Prostate gland (tissue), 2 donors: Measurements from ENCODE around the gene ZFHX3. TPM values are rescaled to one million over a fixed set of nuclear protein-coding genes. Genes with fewer than 3 reads are reported as not detected.

Experiments used
- DNase-seq: peaks from one replicate; pipeline ENCODE4 v3.0.0-alpha.2; 2019; ENCODE audit warnings: low spot score
- H3K27ac ChIP-seq, 2 donors: fragments of 200-600 bp; sonication (generic); 2 replicates each; pipeline ENCODE4 v1.5.1; 2017 to 2019
- H3K27me3 ChIP-seq: fragments of 200-600 bp; sonication (generic); replicated peaks from 2 replicates; pipeline ENCODE4 v1.5.1; 2019; ENCODE audit not compliant: insufficient read depth
- H3K36me3 ChIP-seq, 2 donors: fragments of 200-600 bp; sonication (generic); 1 replicate in 1 of 2; 2 replicates in 1 of 2; pipeline versions ENCODE4 v1.5.1 to v1.8.1; 2017 to 2019
- H3K4me1 ChIP-seq: fragments of 200-600 bp; sonication (generic); replicated peaks from 2 replicates; pipeline ENCODE4 v1.5.1; 2019
- H3K4me3 ChIP-seq, 2 donors: fragments of 200-600 bp; sonication (generic); 2 replicates each; pipeline ENCODE4 v1.5.1; 2017 to 2019
- H3K9me3 ChIP-seq: fragments of 200-600 bp; sonication (generic); 2 replicates; pipeline ENCODE4 v1.5.1; 2017
- CTCF ChIP-seq, 4 experiments: fragments of 200-600 bp in 2 of 4; fragments of 450-650 bp in 2 of 4; sonication (generic) in 2 of 4; IDR thresholded peaks; 1 replicate in 3 of 4; 2 replicates in 1 of 4; pipeline ENCODE4 v1.5.1; 2016 to 2019; ENCODE audit warnings: antibody characterized with exemption in 4 of 4, mild to moderate bottlenecking in 2 of 4, moderate library complexity in 2 of 4
- POLR2A ChIP-seq: fragments of 450-650 bp; IDR thresholded peaks from one replicate; pipeline ENCODE4 v1.6.1; 2016; ENCODE audit warnings: antibody characterized with exemption, mild to moderate bottlenecking
- POLR2AphosphoS5 ChIP-seq: sonication (generic); formaldehyde crosslinking; IDR thresholded peaks from one replicate; pipeline ENCODE4 v1.6.1; 2017; ENCODE audit warnings: antibody characterized with exemption
- WGBS: methylation state at CpG from one replicate; pipeline ENCODE4 v1.1.5; 2018; 5-methylcytosine and 5-hydroxymethylcytosine counted together
- intact Hi-C: fragments of 100-400 bp; cut with DNase I; formaldehyde crosslinking; loops from one replicate; pipeline ENCODE4 v1.14.2; 2022
- total RNA-seq, 2 donors: library from RNA; depleted of rRNA; stranded (reverse); fragments of >200 nt; gene quantifications; one replicate each; pipeline ENCODE4 v1.1.0, GENCODE V29; 2016

Gene ZFHX3
- total RNA-seq, 2 donors from 2014 or later: 51.1 to 53.9 TPM

GRCh38 chr16:72846594-72846993 lies 201.3 kb downstream of the ZFHX3 start:
- WGBS: 78% methylated on average over 8 of the region's 8 CpGs
- Histone ChIP-seq H3K4me1 (peaks cover 22% of the 10 kb centered on the region), H3K9me3 (no peaks in the 10 kb centered on the region), H3K27ac (no peak overlapping the region), H3K36me3 (no peaks in the 10 kb centered on the region), H3K4me3 (no peak overlapping the region), H3K27me3 (no peaks in the 10 kb centered on the region)
- intact Hi-C loops: loop anchor here (5.0 kb wide), 1 partner anchor 201 kb away; the partner anchor contains the start of gene ZFHX3
- TF ChIP-seq CTCF (IDR thresholded peaks at IDR 0.05) (no peak), POLR2AphosphoS5 (no peak), POLR2A (no peak)
- DNase-seq: no peak

GRCh38 chr16:72845322-72846020 lies 202.5 kb downstream of the ZFHX3 start:
- no peaks in the 10 kb centered on the region for H3K9me3 ChIP-seq
- TF ChIP-seq POLR2AphosphoS5 (no peak), CTCF (IDR thresholded peaks at IDR 0.05) (no peak), POLR2A (no peak)
- WGBS: 96% methylated on average over 16 of the region's 16 CpGs
- no peaks in the 10 kb centered on the region for H3K27me3 ChIP-seq
- intact Hi-C loops: loop anchor here (5.0 kb wide), 1 partner anchor 202 kb away; the partner anchor contains the start of gene ZFHX3
- H3K36me3 ChIP-seq: no peaks in the 10 kb centered on the region
- no peak overlapping the region for H3K27ac ChIP-seq
- H3K4me3 ChIP-seq: no peak overlapping the region
- peaks cover 23% of the 10 kb centered on the region for H3K4me1 ChIP-seq
- DNase-seq: no peak

- Histone ChIP-seq H3K27me3 (no peaks in the 10 kb centered on the region), H3K9me3 (no peaks in the 10 kb centered on the region), H3K4me1 (peaks cover 22% of the 10 kb centered on the region), H3K36me3 (no peaks in the 10 kb centered on the region), H3K27ac (no peak overlapping the region), H3K4me3 (no peak overlapping the region)
- intact Hi-C loops: loop anchor here (5.0 kb wide), 1 partner anchor 143 kb away; no protein-coding TSS in a partner anchor
- DNase-seq: no peak
- 83% methylated on average over 11 of the region's 11 CpGs for WGBS
- TF ChIP-seq POLR2A (no peak), CTCF (IDR thresholded peaks at IDR 0.05) (no peak), POLR2AphosphoS5 (no peak)
These were observed 203.6 kb downstream of the ZFHX3 start for GRCh38 chr16:72844225-72844920.

DNA sequence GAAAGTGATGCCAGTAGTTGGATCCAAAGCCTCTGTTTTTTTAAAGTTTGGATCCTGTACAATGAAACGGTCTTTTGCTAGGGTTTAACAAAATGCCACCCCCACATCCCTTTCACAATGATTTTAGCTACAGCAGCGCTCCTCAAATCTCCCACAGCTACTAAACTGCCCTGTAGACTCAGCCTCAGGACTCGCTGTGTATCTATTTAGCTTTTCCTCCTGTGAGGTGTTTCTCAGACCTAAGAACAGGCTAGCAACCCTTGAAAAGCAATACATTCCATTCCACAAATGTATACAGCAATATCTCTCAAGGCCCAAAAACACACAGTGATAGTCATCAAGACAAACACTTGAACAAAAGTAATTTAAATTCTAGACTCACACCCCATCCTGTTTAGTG lies 206.4 kb downstream of the ZFHX3 start:
- no peak for DNase-seq
- WGBS: 43% methylated on average over 3 of the region's 3 CpGs
- H3K4me3 ChIP-seq: no peak overlapping the region
- peaks cover 7% of the 10 kb centered on the region for H3K4me1 ChIP-seq
- no peak for TF ChIP-seq POLR2A
- no peak for TF ChIP-seq CTCF (IDR thresholded peaks at IDR 0.05)
- TF ChIP-seq POLR2AphosphoS5: no peak
- H3K9me3 ChIP-seq: no peaks in the 10 kb centered on the region
- H3K27ac ChIP-seq: no peak overlapping the region
- no peaks in the 10 kb centered on the region for H3K36me3 ChIP-seq
- intact Hi-C loops: loop anchor here (5.0 kb wide), 1 partner anchor 146 kb away; no protein-coding TSS in a partner anchor
- no peaks in the 10 kb centered on the region for H3K27me3 ChIP-seq
